Glutamatergic neuron (in vitro differentiated cells): ENCODE results near the gene CWH43. TPM values are rescaled to one million over a fixed set of nuclear protein-coding genes. Genes with fewer than 3 reads are reported as not detected.

Experiments
- DNase-seq: peaks from one replicate; pipeline ENCODE4 v3.0.0; 2022
- H3K27ac Mint-ChIP-seq: one replicate; pipeline ENCODE4 v1.8.0; 2020; ENCODE audit warnings: mild to moderate bottlenecking, mixed read lengths, inconsistent platforms; ENCODE audit not compliant: unreplicated experiment
- H3K27me3 Mint-ChIP-seq: one replicate; pipeline ENCODE4 v1.8.0; 2020; ENCODE audit warnings: mild to moderate bottlenecking, moderate library complexity, mixed read lengths, inconsistent platforms; ENCODE audit not compliant: unreplicated experiment
- H3K36me3 Mint-ChIP-seq: one replicate; pipeline ENCODE4 v1.8.0; 2020; ENCODE audit warnings: mild to moderate bottlenecking, mixed read lengths, inconsistent platforms; ENCODE audit not compliant: unreplicated experiment
- H3K4me1 Mint-ChIP-seq: one replicate; pipeline ENCODE4 v1.8.0; 2020; ENCODE audit warnings: mild to moderate bottlenecking, low read depth, mixed read lengths, inconsistent platforms; ENCODE audit not compliant: unreplicated experiment
- H3K4me3 Mint-ChIP-seq: one replicate; pipeline ENCODE4 v1.8.0; 2020; ENCODE audit warnings: mild to moderate bottlenecking, mixed read lengths, inconsistent platforms; ENCODE audit not compliant: unreplicated experiment
- H3K9me3 Mint-ChIP-seq: one replicate; pipeline ENCODE4 v1.8.0; 2020; ENCODE audit warnings: mild to moderate bottlenecking, moderate library complexity, mixed read lengths, inconsistent platforms; ENCODE audit not compliant: unreplicated experiment
- CTCF ChIP-seq: fragments of 200-600 bp; sonication (generic); IDR thresholded peaks from one replicate; pipeline ENCODE4 v1.5.0; 2021; ENCODE audit not compliant: partially characterized antibody, unreplicated experiment
- total RNA-seq: library from RNA; stranded (reverse); fragmentation: NEBNext Ultra II Directional; extraction: Animal tissue kit (Norgen Biotek cat#: 25700); gene quantifications from one replicate; pipeline ENCODE4 v1.2.1, GENCODE V29; 2021; ENCODE audit not compliant: unreplicated experiment

The CWH43 gene
- total RNA-seq, 1 donor from 2014 or later: not detected

- Mint-ChIP-seq H3K27me3 (no peaks in the 10 kb centered on the region), H3K36me3 (no peaks in the 10 kb centered on the region), H3K27ac (no peak overlapping the region), H3K9me3 (no peaks in the 10 kb centered on the region), H3K4me3 (no peak overlapping the region), H3K4me1 (no peaks in the 10 kb centered on the region)
- DNase-seq: no peak
- TF ChIP-seq CTCF: no peak
Observed at GRCh38 chr4:48944252-48944651, 41.8 kb upstream of the CWH43 start.

- no peak overlapping the region for H3K4me3 Mint-ChIP-seq
- DNase-seq: no peak
Observed at GRCh38 chr4:48944756-48945241, 41.3 kb upstream of the CWH43 start.

GRCh38 chr4:48945981-48946380 is 40.1 kb upstream of the CWH43 start:
- no peak overlapping the region for H3K27ac Mint-ChIP-seq
- H3K4me3 Mint-ChIP-seq: no peak overlapping the region
- DNase-seq: no peak
- no peaks in the 10 kb centered on the region for H3K36me3 Mint-ChIP-seq
- no peaks in the 10 kb centered on the region for H3K27me3 Mint-ChIP-seq
- no peak for TF ChIP-seq CTCF
- H3K9me3 Mint-ChIP-seq: no peaks in the 10 kb centered on the region
- H3K4me1 Mint-ChIP-seq: no peaks in the 10 kb centered on the region

More at GRCh38 chr4:48944756-48945241, 41.3 kb upstream of the CWH43 start:
- Mint-ChIP-seq H3K4me1 (no peaks in the 10 kb centered on the region), H3K27me3 (no peaks in the 10 kb centered on the region), H3K36me3 (no peaks in the 10 kb centered on the region), H3K27ac (no peak overlapping the region), H3K9me3 (no peaks in the 10 kb centered on the region)
- TF ChIP-seq CTCF: peak; percentile 52

- no peak overlapping the region for H3K4me3 Mint-ChIP-seq
- H3K9me3 Mint-ChIP-seq: no peaks in the 10 kb centered on the region
- H3K27ac Mint-ChIP-seq: no peak overlapping the region
- no peaks in the 10 kb centered on the region for H3K36me3 Mint-ChIP-seq
- no peak for TF ChIP-seq CTCF
- no peaks in the 10 kb centered on the region for H3K27me3 Mint-ChIP-seq
- no peak for DNase-seq
- no peaks in the 10 kb centered on the region for H3K4me1 Mint-ChIP-seq
Observed at GRCh38 chr4:48947731-48948130, 38.3 kb upstream of the CWH43 start.

GRCh38 chr4:48949086-48949485 is 37.0 kb upstream of the CWH43 start:
- DNase-seq: no peak
- no peak for TF ChIP-seq CTCF
- H3K4me1 Mint-ChIP-seq: no peaks in the 10 kb centered on the region
- no peak overlapping the region for H3K27ac Mint-ChIP-seq
- H3K4me3 Mint-ChIP-seq: no peak overlapping the region
- no peaks in the 10 kb centered on the region for H3K36me3 Mint-ChIP-seq
- no peaks in the 10 kb centered on the region for H3K27me3 Mint-ChIP-seq
- no peaks in the 10 kb centered on the region for H3K9me3 Mint-ChIP-seq
